ENCODE results near the gene LYPD3.

Gene LYPD3

DNA sequence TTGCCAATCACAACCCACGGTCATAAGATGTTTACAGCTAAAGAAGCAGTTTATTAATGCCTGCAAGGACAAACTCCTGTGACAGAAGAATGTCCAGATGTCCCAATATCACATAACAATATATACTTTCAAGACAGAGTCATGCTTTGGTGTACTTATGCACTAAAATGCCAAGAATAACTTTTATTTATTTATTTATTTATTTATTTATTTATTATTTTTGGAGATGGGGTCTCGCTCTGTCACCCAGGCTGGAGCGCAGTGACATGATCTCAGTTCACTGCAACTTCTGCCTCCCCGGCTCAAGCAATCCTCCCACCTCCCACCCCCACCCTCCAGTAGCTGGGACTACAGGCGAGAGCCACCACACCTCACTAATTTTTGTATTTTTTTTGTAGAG lies 41.6 kb downstream of the LYPD3 start:
- FAIRE-seq (no peak), DNase-seq (ENCODE audit: insufficient read length) (no peak)
- TF ChIP-seq POLR2AphosphoS5 (IDR thresholded peaks at IDR 0.05; ENCODE audit: low read depth, low read length) (no peak), POLR2A (IDR thresholded peaks at IDR 0.05; ENCODE audit: low read depth, low read length) (no peak), TAF1 (IDR thresholded peaks at IDR 0.05; ENCODE audit: borderline replicate concordance, low read depth, low read length) (no peak)

DNA sequence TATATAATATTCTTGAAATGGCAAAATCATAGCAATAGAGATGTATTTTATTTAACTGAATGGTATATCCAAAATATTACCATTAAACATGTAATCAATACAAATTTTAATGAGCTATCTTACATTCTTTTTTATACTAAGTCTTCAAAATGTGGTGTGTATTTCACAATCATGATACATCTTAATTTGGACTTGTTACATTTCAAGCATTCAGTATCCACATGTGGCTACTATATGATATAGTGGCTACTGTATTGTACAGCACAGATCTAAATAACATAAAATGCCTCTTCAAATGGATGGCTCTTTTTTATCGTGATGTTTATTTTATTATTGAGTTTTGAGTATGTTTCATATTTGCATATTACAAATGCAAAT lies 42.7 kb downstream of the LYPD3 start:
- no peak for DNase-seq (ENCODE audit: insufficient read length)
- FAIRE-seq, result no peak
- TF ChIP-seq POLR2A (IDR thresholded peaks at IDR 0.05; ENCODE audit: low read depth, low read length) (no peak), TAF1 (IDR thresholded peaks at IDR 0.05; ENCODE audit: borderline replicate concordance, low read depth, low read length) (no peak), POLR2AphosphoS5 (IDR thresholded peaks at IDR 0.05; ENCODE audit: low read depth, low read length) (no peak)

DNA sequence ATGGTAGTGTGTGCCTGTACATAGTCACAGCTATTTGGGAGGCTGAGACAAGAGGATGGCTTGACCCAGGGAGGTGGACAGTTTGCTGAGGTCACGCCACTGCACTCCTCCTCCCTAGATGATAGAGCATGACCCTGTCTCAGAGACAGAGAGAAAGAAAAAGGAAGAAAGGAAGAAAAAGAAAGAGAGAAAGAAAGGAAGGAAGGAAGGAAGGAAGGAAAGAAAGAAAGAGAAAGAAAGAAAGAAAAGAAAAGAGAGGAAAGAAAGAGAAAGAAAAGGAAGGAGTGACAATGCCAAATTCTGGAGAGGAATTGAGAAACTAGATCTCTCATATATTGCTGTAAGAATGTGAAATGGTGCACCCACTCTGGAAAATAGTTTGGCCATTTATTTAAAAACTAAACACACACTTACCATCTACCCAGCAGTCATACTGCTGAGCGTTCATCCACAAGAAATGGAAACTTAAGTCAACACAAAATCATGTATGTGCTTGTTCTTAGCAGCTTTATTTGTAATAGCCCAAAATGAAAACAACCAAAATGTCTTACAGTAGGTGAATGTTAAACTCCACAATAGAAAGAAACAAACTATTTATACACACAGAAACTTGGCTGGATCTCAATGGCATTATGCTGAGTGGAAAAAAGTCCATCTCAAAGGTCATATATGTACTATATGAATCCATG lies 43.3 kb downstream of the LYPD3 start:
- TF ChIP-seq TAF1 (IDR thresholded peaks at IDR 0.05; ENCODE audit: borderline replicate concordance, low read depth, low read length) (no peak), POLR2A (IDR thresholded peaks at IDR 0.05; ENCODE audit: low read depth, low read length) (no peak), POLR2AphosphoS5 (IDR thresholded peaks at IDR 0.05; ENCODE audit: low read depth, low read length) (no peak)
- FAIRE-seq, result no peak
- no peak for DNase-seq (ENCODE audit: insufficient read length)

DNA sequence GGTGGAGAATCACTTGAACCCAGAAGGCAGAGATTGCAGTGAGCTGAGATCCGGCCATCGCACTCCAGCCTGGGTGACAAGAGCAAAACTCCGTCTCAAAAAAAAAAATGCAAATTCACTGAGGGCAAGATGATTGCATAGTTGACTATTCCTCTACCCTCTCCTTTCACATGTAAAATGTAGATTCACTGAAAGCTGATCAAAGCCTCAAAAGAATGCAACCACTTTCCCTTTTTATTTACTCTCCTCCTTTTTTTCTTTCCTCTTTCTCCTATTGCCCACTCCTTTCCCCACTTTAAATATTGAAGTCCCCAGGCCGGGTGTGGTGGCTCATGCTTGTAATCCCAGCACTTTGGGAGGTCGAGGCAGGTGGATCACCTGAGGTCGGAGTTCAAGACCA lies 44.5 kb downstream of the LYPD3 start:
- no peak for TF ChIP-seq TAF1 (IDR thresholded peaks at IDR 0.05; ENCODE audit: borderline replicate concordance, low read depth, low read length)
- TF ChIP-seq POLR2AphosphoS5 (IDR thresholded peaks at IDR 0.05; ENCODE audit: low read depth, low read length), result no peak
- no peak for TF ChIP-seq POLR2A (IDR thresholded peaks at IDR 0.05; ENCODE audit: low read depth, low read length)
- DNase-seq (ENCODE audit: insufficient read length) (no peak), FAIRE-seq (no peak)

DNA sequence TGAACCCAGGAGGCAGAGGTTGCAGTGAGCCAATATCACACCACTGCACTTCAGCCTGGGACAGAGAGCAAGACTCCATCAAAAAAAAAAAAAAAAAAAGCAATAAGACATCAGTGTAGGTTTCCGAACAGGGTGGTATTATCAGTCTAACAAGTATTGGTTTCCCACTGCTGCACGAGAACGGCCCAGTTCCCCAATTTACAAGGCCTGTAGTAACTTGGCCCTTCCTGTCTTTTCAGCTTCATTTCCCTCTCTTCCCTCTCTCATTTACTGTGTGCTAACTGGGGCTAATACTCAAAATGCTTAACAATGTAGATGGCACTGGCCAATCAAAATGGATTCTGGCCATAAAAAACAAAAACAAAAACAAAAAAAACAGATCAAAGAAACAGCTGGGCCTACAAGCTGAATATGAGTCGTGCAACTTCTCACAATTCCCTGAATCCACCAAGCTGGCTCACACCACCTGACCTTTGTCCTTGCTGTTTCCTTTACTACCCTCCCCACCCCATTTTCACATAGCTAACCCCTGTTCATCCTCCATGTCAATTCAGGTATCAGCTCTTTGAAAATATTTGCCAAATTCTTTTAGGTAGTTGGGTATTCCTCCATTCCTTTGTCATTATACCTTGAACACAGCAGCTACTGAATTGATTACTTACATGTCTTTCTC lies 48.3 kb downstream of the LYPD3 start:
- TF ChIP-seq POLR2AphosphoS5 (IDR thresholded peaks at IDR 0.05; ENCODE audit: low read depth, low read length) (no peak), POLR2A (IDR thresholded peaks at IDR 0.05; ENCODE audit: low read depth, low read length) (no peak), TAF1 (IDR thresholded peaks at IDR 0.05; ENCODE audit: borderline replicate concordance, low read depth, low read length) (no peak)
- DNase-seq (ENCODE audit: insufficient read length) (no peak), FAIRE-seq (no peak)

DNA sequence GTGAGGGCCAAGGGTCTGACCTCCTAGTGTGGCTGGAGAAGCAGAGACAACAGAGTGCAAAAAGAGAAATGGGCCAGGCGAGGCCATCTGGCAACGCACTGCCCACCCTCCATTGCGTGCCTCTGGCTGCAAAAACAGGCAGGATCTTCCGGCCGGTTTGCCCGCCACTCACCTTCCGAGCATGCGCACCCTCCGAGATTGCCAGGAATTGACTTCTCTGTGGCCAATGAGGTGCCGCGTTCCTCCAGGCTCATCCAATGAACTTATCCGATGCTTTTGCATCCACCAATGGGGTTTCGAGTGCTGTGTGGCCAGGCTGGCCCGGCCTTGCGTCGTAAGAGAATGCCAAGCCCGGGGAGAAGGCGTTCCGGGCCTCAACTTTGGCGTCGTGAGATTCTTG lies 50.9 kb downstream of the LYPD3 start, which contains the start of gene TEX101:
Gene TEX101, plus strand, starts transcription at position 337 of the 400 bp plus-strand sequence. CDS start 1,030 bp downstream, outside the sequence.
- TF ChIP-seq POLR2AphosphoS5 (IDR thresholded peaks at IDR 0.05; ENCODE audit: low read depth, low read length) (no peak), POLR2A (IDR thresholded peaks at IDR 0.05; ENCODE audit: low read depth, low read length) (no peak), TAF1 (IDR thresholded peaks at IDR 0.05; ENCODE audit: borderline replicate concordance, low read depth, low read length) (no peak)
- no peak for FAIRE-seq
- no peak for DNase-seq (ENCODE audit: insufficient read length)

DNA sequence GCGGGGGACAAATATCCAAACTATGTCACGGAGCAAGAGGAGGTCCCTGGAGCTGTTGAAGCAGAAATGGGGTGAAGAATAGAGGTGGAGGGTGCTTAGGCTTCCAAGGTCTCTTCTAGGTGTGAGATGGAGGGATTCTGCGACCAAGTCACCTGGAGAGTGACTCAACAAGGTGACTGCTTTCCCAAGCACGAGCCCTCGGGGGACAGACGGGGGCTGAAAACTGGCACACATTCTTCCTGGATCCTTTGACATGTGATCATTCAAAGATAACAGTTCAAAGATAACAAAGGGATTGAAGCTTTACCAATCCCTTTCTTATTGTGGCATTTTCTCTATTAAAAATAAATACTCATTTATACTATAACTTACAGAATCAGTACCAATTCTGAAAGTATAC lies 53.0 kb downstream of the LYPD3 start:
- no peak for DNase-seq (ENCODE audit: insufficient read length)
- no peak for FAIRE-seq
- TF ChIP-seq TAF1 (IDR thresholded peaks at IDR 0.05; ENCODE audit: borderline replicate concordance, low read depth, low read length), result no peak
- no peak for TF ChIP-seq POLR2AphosphoS5 (IDR thresholded peaks at IDR 0.05; ENCODE audit: low read depth, low read length)
- no peak for TF ChIP-seq POLR2A (IDR thresholded peaks at IDR 0.05; ENCODE audit: low read depth, low read length)

Measured in GM12892 (cell line).